HepG2 (cell line): ENCODE measurements around the gene RAD9A. TPM values are rescaled to one million over a fixed set of nuclear protein-coding genes. Genes with fewer than 3 reads are reported as not detected.
A peak's percentile ranks its signal among the peaks of the same experiment; 100 is the strongest.

Experiments used
- KDM3A ChIP-seq: IDR thresholded peaks from 2 replicates; pipeline ENCODE4 v1.6.1; 2018; ENCODE audit warnings: low read depth, missing compliant biosample characterization
- RBM39 ChIP-seq: fragments of 200-400 bp; formaldehyde crosslinking; IDR thresholded peaks from one replicate; pipeline ENCODE4 v1.6.1; 2018; ENCODE audit warnings: antibody characterized with exemption, mild to moderate bottlenecking, low read depth, low read length; ENCODE audit not compliant: poor library complexity, severe bottlenecking
- SCMH1 ChIP-seq: sonication (generic); formaldehyde crosslinking; IDR thresholded peaks from 2 replicates; pipeline ENCODE4 v1.9.0; 2021; ENCODE audit warnings: missing genetic modification reagents, mild to moderate bottlenecking, borderline replicate concordance
- SMAD3 ChIP-seq: sonication (generic); formaldehyde crosslinking; IDR thresholded peaks from 2 replicates; pipeline ENCODE4 v1.4.0; 2020; ENCODE audit warnings: missing genetic modification reagents
- THAP11 ChIP-seq: IDR thresholded peaks from 2 replicates; pipeline ENCODE4 v1.6.1; 2016; ENCODE audit warnings: missing biosample characterization, missing genetic modification reagents
- TP53 ChIP-seq: sonication (generic); formaldehyde crosslinking; conservative IDR thresholded peaks from 2 replicates; pipeline ENCODE4 v1.4.0; 2020; ENCODE audit warnings: missing genetic modification reagents
- ZNF274 ChIP-seq: sonication (generic); formaldehyde crosslinking; IDR thresholded peaks from 2 replicates; pipeline ENCODE4 v1.5.1; 2020; ENCODE audit warnings: mild to moderate bottlenecking, missing genetic modification reagents
- ZNF563 ChIP-seq: sonication (generic); formaldehyde crosslinking; IDR thresholded peaks from 2 replicates; pipeline ENCODE4 v1.8.0; 2022; ENCODE audit warnings: mild to moderate bottlenecking, moderate library complexity, missing genetic modification reagents
- ZSCAN25 ChIP-seq: sonication (generic); formaldehyde crosslinking; IDR thresholded peaks from 2 replicates; pipeline ENCODE4 v1.8.0; 2022; ENCODE audit warnings: mild to moderate bottlenecking, missing genetic modification reagents
- polyA plus RNA-seq, 8 experiments: library from polyadenylated mRNA; depleted of rRNA in 3 of 8; stranded (reverse) in 7 of 8; unstranded in 1 of 8; fragments of >200 nt; fragmentation: Illumina TruSeq in 4 of 8; extraction: Trizol in 4 of 8; gene quantifications; 2 replicates each; pipeline versions ENCODE4 v1.2.1 to v1.2.3, GENCODE V29; 2011 to 2016; ENCODE audit warnings: low read depth in 4 of 8, missing spikeins in 1 of 8, mixed read lengths in 1 of 8; ENCODE audit not compliant: insufficient read depth in 1 of 8
- total RNA-seq, 5 experiments: library from RNA; depleted of rRNA; stranded (reverse); fragments of >200 nt; fragmentation: Illumina TruSeq; extraction: Trizol; gene quantifications; 2 replicates each; pipeline ENCODE4 v1.2.3, GENCODE V29; 2016; ENCODE audit warnings: low read depth in 1 of 5
- TF ChIP-seq, protein P1 (sequence below), 2 experiments: sonication (generic) in 1 of 2; formaldehyde crosslinking in 1 of 2; IDR thresholded peaks; 2 replicates each; pipeline versions ENCODE4 v1.4.0 to v1.6.1; 2018 to 2020; ENCODE audit warnings: missing genetic modification reagents in 2 of 2, borderline replicate concordance in 1 of 2, low read depth in 1 of 2, mild to moderate bottlenecking in 1 of 2, missing biosample characterization in 1 of 2

Gene RAD9A
- total and polyA plus RNA-seq, 2 of the 13 experiments (the other 11 are each of a cell fraction or from before 2014, with no cell fraction given), result 10.1 to 15.7 TPM

GRCh38 chr11:67382276-67383136 lies 9.3 kb upstream of the RAD9A start (continued):
- TF ChIP-seq, protein P1, sequence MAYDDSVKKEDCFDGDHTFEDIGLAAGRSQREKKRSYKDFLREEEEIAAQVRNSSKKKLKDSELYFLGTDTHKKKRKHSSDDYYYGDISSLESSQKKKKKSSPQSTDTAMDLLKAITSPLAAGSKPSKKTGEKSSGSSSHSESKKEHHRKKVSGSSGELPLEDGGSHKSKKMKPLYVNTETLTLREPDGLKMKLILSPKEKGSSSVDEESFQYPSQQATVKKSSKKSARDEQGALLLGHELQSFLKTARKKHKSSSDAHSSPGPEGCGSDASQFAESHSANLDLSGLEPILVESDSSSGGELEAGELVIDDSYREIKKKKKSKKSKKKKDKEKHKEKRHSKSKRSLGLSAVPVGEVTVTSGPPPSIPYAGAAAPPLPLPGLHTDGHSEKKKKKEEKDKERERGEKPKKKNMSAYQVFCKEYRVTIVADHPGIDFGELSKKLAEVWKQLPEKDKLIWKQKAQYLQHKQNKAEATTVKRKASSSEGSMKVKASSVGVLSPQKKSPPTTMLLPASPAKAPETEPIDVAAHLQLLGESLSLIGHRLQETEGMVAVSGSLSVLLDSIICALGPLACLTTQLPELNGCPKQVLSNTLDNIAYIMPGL (CRISPR knock-in tag; IDR thresholded peaks at IDR 0.05; ENCODE audit: borderline replicate concordance in 1 of 2, low read depth in 1 of 2), result peak; percentile 31 to 33; a peak in 1 of 4 replicates
- TF ChIP-seq SCMH1 (CRISPR knock-in tag), result no peak
- peak; percentile 29; the same call in 1 of the 2 replicates for TF ChIP-seq THAP11 (CRISPR knock-in tag)
- TF ChIP-seq TP53, result no peak
- peak; percentile 48 for TF ChIP-seq RBM39
- peak; percentile 63; the same call in 1 of the 2 replicates for TF ChIP-seq KDM3A (CRISPR knock-in tag)
- no peak for TF ChIP-seq ZNF563
- 0 out of 2 replicates have a peak, but pooled peaks have one; percentile 41 for TF ChIP-seq SMAD3 (CRISPR knock-in tag)
- TF ChIP-seq ZNF274, result 0 out of 2 replicates have a peak, but pooled peaks have one; percentile 48
- TF ChIP-seq ZSCAN25 (CRISPR knock-in tag), result peak; percentile 36; the same call in 1 of the 2 replicates
